SU-DHL-6 (cell line): ENCODE data around the gene TMEM231.
"Not testable (repeated sequence)": the region's sequence is repeated elsewhere in the genome, so short reads cannot be mapped to it uniquely, and the experiment has no call there.

Experiments used
- H2AFZ ChIP-seq: fragments of 200-600 bp; sonication (generic); 2 replicates; pipeline ENCODE4 v1.6.1; 2014; ENCODE audit warnings: low read depth, mild to moderate bottlenecking, moderate library complexity, mixed read lengths, antibody characterized with exemption, low read length; ENCODE audit not compliant: severe bottlenecking
- H3F3A ChIP-seq: fragments of 200-600 bp; shearing (Covaris generic); 2 replicates; pipeline ENCODE4 v1.6.0; 2016; ENCODE audit warnings: antibody characterized with exemption, mild to moderate bottlenecking; ENCODE audit not compliant: insufficient read depth
- H3K27ac ChIP-seq: fragments of 200-600 bp; sonication (generic); 2 replicates; pipeline ENCODE4 v1.5.1; 2016; ENCODE audit warnings: low read depth, mild to moderate bottlenecking, low read length, moderate library complexity, mixed read lengths
- H3K27me3 ChIP-seq: fragments of 200-600 bp; sonication (generic), shearing (Covaris generic); 2 replicates; pipeline ENCODE4 v1.6.0; 2014; ENCODE audit warnings: mild to moderate bottlenecking, low read length
- H3K36me3 ChIP-seq: fragments of 200-600 bp; sonication (generic); 2 replicates; pipeline ENCODE4 v1.6.1; 2014; ENCODE audit warnings: mild to moderate bottlenecking, low read length, mixed read lengths
- H3K4me2 ChIP-seq: fragments of 300-600, 200-600 bp; shearing (Covaris generic), sonication (generic); 2 replicates; pipeline ENCODE4 v1.6.0; 2014; ENCODE audit warnings: low read length, low read depth, mild to moderate bottlenecking; ENCODE audit not compliant: poor library complexity, severe bottlenecking
- H3K4me3 ChIP-seq: fragments of 200-600 bp; sonication (generic); 2 replicates; pipeline ENCODE4 v1.5.1; 2014; ENCODE audit warnings: antibody characterized with exemption, low read length, mild to moderate bottlenecking, mixed read lengths; ENCODE audit not compliant: insufficient read depth, poor library complexity, severe bottlenecking
- H3K79me2 ChIP-seq: fragments of 200-600 bp; sonication (generic); 2 replicates; pipeline ENCODE4 v1.6.1; 2014; ENCODE audit warnings: mild to moderate bottlenecking, low read length, moderate library complexity; ENCODE audit not compliant: insufficient read depth
- H3K9ac ChIP-seq: fragments of 200-600 bp; sonication (generic); 2 replicates; pipeline ENCODE4 v1.7.0; 2014; ENCODE audit warnings: mild to moderate bottlenecking, low read length
- H3K9me2 ChIP-seq: fragments of 200-600 bp; sonication (generic); replicated peaks from 2 replicates; pipeline ENCODE4 v1.6.1; 2014; ENCODE audit warnings: low read length; ENCODE audit not compliant: insufficient read depth
- H3K9me3 ChIP-seq: fragments of 200-600 bp; sonication (generic); 2 replicates; pipeline ENCODE4 v1.6.1; 2014; ENCODE audit warnings: low read length, mixed read lengths; ENCODE audit not compliant: insufficient read depth
- H4K20me1 ChIP-seq: fragments of 200-600 bp; sonication (generic); 2 replicates; pipeline ENCODE4 v1.6.1; 2014; ENCODE audit warnings: low read depth, mild to moderate bottlenecking, antibody characterized with exemption, low read length, moderate library complexity, mixed read lengths
- EZH2phosphoT487 ChIP-seq: fragments of 200-600 bp; sonication (generic), shearing (Covaris generic); conservative IDR thresholded peaks from 2 replicates; pipeline ENCODE4 v1.6.1; 2018; ENCODE audit warnings: mild to moderate bottlenecking, antibody characterized with exemption, low read length, moderate library complexity, mixed read lengths
- TF ChIP-seq, protein P1 (sequence below): fragments of 200-600 bp; sonication (generic); IDR thresholded peaks from one replicate; pipeline ENCODE4 v1.5.1; 2017; ENCODE audit warnings: antibody characterized with exemption, mild to moderate bottlenecking, low read length, moderate library complexity; ENCODE audit not compliant: insufficient read depth, poor library complexity, severe bottlenecking

TMEM231 gene

DNA sequence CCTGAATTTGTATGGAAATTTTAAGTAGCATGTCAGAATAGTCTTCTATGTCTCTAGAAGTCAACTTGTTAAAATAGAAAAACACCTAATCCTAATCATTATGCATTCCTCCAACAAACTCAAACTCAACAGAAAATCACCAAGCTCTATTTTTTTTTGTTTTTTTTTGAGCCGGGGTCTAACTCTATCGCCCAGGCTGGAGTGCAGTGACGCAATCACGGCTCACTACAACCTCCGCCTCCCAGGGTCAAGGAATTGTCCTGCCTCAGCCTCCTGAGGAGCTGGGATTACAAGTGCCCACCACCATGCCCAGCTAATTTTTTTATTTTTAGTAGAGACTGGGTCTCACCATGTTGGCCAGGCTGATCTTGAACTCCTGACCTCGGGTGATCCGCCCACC lies 9.8 kb downstream of the TMEM231 start:
- Histone ChIP-seq H3F3A (no peaks in the 10 kb centered on the region), H2AFZ (no peak overlapping the region), H3K36me3 (no peaks in the 10 kb centered on the region), H3K4me3 (no peak overlapping the region), H3K9me3 (no peaks in the 10 kb centered on the region), H3K79me2 (no peaks in the 10 kb centered on the region), H3K4me2 (no peak overlapping the region), H4K20me1 (no peaks in the 10 kb centered on the region), H3K27ac (no peak overlapping the region), H3K27me3 (no peaks in the 10 kb centered on the region), H3K9ac (no peak overlapping the region), H3K9me2 (no peaks in the 10 kb centered on the region)
- TF ChIP-seq EZH2phosphoT487, result no peak

DNA sequence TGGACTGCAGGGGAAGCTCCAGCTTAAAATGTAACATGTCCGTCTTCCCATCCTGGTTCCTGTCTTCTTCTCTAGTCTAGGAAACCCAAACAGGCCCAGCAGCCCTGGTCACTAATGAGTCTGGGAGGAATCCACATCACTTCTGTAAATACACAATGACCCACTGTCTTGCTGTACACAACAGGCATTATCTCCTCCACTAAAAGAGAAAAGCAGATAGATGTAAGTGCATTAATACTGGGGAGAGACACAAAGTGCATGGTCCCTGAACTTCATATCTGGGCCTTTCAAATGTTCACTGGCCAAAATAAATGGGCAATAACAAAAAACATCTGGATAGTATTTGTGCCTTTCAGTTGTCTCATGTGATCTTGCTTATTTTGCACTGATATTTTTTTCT lies 10.2 kb downstream of the TMEM231 start:
- not testable (repeated sequence) for H3K4me2 ChIP-seq, H3K27me3 ChIP-seq, H3F3A ChIP-seq, H3K9me3 ChIP-seq, H3K79me2 ChIP-seq, H3K9me2 ChIP-seq, H3K4me3 ChIP-seq, H3K36me3 ChIP-seq, H2AFZ ChIP-seq, H4K20me1 ChIP-seq, H3K9ac ChIP-seq, H3K27ac ChIP-seq

DNA sequence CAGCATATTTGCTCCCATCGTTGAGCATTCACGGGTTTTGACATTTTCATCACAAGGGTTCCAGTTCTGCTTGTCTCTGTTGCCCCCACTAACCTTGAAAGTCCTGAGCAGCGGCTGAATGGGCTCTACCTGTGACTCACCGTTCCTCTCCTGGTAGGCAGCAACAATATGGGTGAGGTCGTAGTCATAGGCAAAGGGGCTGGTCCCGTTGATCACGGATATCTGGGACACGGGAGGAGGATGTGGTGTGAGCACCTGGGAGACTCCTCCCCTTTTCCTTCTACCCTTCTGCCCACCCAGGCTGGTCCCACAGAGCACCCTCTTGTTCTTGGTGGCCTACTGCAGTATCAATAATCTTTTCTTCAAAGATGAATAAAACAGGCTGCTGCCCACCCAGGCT lies 13.6 kb downstream of the TMEM231 start:
- not testable (repeated sequence) for H3K36me3 ChIP-seq, H3K4me2 ChIP-seq, H3K27me3 ChIP-seq, H3K27ac ChIP-seq, H3K9me2 ChIP-seq, H3K79me2 ChIP-seq, H3K4me3 ChIP-seq, H3K9ac ChIP-seq, H3K9me3 ChIP-seq, H3F3A ChIP-seq, H4K20me1 ChIP-seq, H2AFZ ChIP-seq

DNA sequence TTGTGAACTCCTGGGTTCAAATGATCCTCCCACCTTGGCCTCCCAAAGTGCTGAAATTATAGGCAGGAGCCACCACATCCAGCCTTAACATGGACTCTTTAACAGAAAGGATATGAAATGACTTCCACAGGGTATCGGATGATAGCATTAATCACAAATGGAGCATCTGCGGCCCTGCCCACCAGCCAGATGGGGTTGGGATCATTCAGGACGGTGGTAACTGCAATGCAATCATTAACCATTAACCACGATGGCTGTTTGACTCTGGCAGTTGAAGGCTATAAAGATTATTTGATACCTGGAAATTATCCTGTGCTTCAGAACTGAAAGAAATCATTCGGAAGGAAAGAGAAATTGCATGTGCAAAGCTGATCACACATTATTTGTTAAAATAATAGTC lies 14.8 kb downstream of the TMEM231 start:
- no peaks in the 10 kb centered on the region for H3K9me2 ChIP-seq
- H3K9me3 ChIP-seq, result no peaks in the 10 kb centered on the region
- no peaks in the 10 kb centered on the region for H3K79me2 ChIP-seq
- no peaks in the 10 kb centered on the region for H4K20me1 ChIP-seq
- H3K4me3 ChIP-seq, result no peak overlapping the region
- H3F3A ChIP-seq, result no peaks in the 10 kb centered on the region
- no peak overlapping the region for H3K4me2 ChIP-seq
- H2AFZ ChIP-seq, result no peak overlapping the region
- no peaks in the 10 kb centered on the region for H3K27me3 ChIP-seq
- no peak overlapping the region for H3K27ac ChIP-seq
- TF ChIP-seq, protein P1, sequence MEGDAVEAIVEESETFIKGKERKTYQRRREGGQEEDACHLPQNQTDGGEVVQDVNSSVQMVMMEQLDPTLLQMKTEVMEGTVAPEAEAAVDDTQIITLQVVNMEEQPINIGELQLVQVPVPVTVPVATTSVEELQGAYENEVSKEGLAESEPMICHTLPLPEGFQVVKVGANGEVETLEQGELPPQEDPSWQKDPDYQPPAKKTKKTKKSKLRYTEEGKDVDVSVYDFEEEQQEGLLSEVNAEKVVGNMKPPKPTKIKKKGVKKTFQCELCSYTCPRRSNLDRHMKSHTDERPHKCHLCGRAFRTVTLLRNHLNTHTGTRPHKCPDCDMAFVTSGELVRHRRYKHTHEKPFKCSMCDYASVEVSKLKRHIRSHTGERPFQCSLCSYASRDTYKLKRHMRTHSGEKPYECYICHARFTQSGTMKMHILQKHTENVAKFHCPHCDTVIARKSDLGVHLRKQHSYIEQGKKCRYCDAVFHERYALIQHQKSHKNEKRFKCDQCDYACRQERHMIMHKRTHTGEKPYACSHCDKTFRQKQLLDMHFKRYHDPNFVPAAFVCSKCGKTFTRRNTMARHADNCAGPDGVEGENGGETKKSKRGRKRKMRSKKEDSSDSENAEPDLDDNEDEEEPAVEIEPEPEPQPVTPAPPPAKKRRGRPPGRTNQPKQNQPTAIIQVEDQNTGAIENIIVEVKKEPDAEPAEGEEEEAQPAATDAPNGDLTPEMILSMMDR, result no peak
- TF ChIP-seq EZH2phosphoT487, result no peak
- no peaks in the 10 kb centered on the region for H3K36me3 ChIP-seq
- no peak overlapping the region for H3K9ac ChIP-seq

DNA sequence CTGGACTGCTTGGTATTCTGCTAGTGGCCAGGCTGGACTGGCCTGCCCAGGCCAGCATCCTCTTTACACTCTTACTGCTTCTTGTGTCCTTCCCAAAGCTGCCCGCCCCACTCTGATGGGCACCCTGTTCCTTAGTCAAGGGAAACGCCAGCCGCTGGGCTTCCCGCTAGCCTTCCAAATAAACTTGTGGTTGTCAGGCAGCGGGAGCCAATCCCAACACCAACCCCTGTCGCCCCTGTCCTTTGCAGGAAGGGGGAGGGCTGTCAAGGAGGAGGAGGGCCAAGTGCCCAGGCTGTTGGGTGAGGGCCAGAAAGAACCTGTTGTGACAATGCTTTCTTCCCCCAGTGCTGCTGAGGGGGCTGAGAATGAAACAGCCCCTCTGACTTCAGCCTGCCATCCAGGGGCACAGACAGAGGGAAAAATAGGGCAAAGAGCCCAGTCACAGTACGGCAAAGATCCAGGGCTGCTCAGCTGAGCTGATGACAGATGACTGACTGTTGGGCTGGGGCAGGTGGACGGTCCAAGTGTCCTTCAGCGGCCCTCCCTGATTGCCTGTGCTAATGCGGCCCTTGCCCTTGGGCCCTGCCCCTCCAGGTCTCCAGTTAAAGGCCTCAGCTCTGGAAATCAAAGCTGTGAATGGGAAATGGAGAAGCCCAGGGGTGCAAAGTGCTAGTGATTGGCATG lies 17.0 kb downstream of the TMEM231 start:
- H3K9me2 ChIP-seq, H3K27ac ChIP-seq, H3F3A ChIP-seq: not testable (repeated sequence)

More for the DNA sequence above, 17.0 kb downstream of the TMEM231 start:
- not testable (repeated sequence) for H3K36me3 ChIP-seq, H3K4me2 ChIP-seq, H3K4me3 ChIP-seq, H3K9me3 ChIP-seq, H3K79me2 ChIP-seq, H3K9ac ChIP-seq, H4K20me1 ChIP-seq, H3K27me3 ChIP-seq, H2AFZ ChIP-seq
